Stomach (tissue), 9 donors: ENCODE data around the gene PCLAF. TPM values are rescaled to one million over a fixed set of nuclear protein-coding genes. Genes with fewer than 3 reads are reported as not detected.

Source experiments
- DNase-seq, 2 donors: peaks; one replicate each; pipeline versions ENCODE4 v3.0.0 to v3.0.0-alpha.2; 2013 to 2019
- H3K27ac ChIP-seq, 5 donors: fragments of 200-600 bp in 4 of 5; sonication (generic) in 4 of 5; one replicate each; pipeline ENCODE4 v1.5.1; 2013 to 2019; ENCODE audit warnings: mild to moderate bottlenecking in 1 of 5, moderate library complexity in 1 of 5
- H3K27me3 ChIP-seq, 3 donors: fragments of 200-600 bp; sonication (generic); one replicate each; pipeline ENCODE4 v1.5.1; 2017 to 2019; ENCODE audit warnings: mixed run types in 1 of 3
- H3K36me3 ChIP-seq, 4 donors: fragments of 200-600 bp; sonication (generic); 1 replicate in 3 of 4; 2 replicates in 1 of 4; pipeline ENCODE4 v1.5.1; 2016 to 2019
- H3K4me1 ChIP-seq, 4 donors: fragments of 200-600 bp; sonication (generic); one replicate each; pipeline ENCODE4 v1.5.1; 2016 to 2019
- H3K4me3 ChIP-seq, 4 donors: fragments of 200-600 bp; sonication (generic) in 3 of 4; one replicate each; pipeline ENCODE4 v1.5.1; 2016 to 2019; ENCODE audit warnings: mild to moderate bottlenecking in 1 of 4
- H3K9me3 ChIP-seq, 4 donors: fragments of 200-600 bp; sonication (generic); one replicate each; pipeline ENCODE4 v1.5.1; 2016 to 2019
- CTCF ChIP-seq, 7 experiments: fragments of 450-650 bp in 4 of 7; fragments of 200-600 bp in 3 of 7; sonication (generic) in 3 of 7; IDR thresholded peaks; one replicate each; pipeline ENCODE4 v1.5.1; 2016 to 2019; ENCODE audit warnings: antibody characterized with exemption in 7 of 7, control low read depth in 2 of 7, mild to moderate bottlenecking in 1 of 7
- EP300 ChIP-seq: sonication (generic); formaldehyde crosslinking; IDR thresholded peaks from one replicate; pipeline ENCODE4 v1.6.1; 2017; ENCODE audit warnings: antibody characterized with exemption
- POLR2A ChIP-seq, 4 donors: fragments of 450-650 bp; IDR thresholded peaks; one replicate each; pipeline ENCODE4 v1.6.1; 2016; ENCODE audit warnings: antibody characterized with exemption in 4 of 4, control low read depth in 2 of 4, mild to moderate bottlenecking in 1 of 4, moderate library complexity in 1 of 4
- POLR2AphosphoS5 ChIP-seq, 3 donors: sonication (generic); formaldehyde crosslinking; IDR thresholded peaks; one replicate each; pipeline ENCODE4 v1.6.1; 2016; ENCODE audit warnings: antibody characterized with exemption in 3 of 3
- WGBS, 5 donors: extraction: QIAGEN DNeasy Blood & Tissue Kit in 3 of 5; methylation state at CpG; one replicate each; pipeline versions ENCODE4 v1.1.5 to v1.1.7; 2013 to 2018; 5-methylcytosine and 5-hydroxymethylcytosine counted together
- intact Hi-C: fragments of 100-400 bp; cut with DNase I; formaldehyde crosslinking; loops from one replicate; pipeline ENCODE4 v1.15.1; 2023; ENCODE audit warnings: low total_unique reads
- polyA plus RNA-seq, 3 donors: library from polyadenylated mRNA; stranded (reverse); fragments of 200-250 nt; gene quantifications; one replicate each; pipeline ENCODE4 v1.2.3, GENCODE V29; 2013
- small RNA-seq, 4 donors: library from RNA; depleted of rRNA; stranded (forward); fragments of <200 nt; gene quantifications; one replicate each; pipeline ENCODE3, GENCODE V24; 2016
- total RNA-seq, 5 donors: library from RNA; depleted of rRNA; stranded (reverse); fragments of >200 nt; gene quantifications; one replicate each; pipeline versions ENCODE4 v1.1.0 to v1.2.3, GENCODE V29; 2014 to 2016
- donor health status: healthy with polysubstance abuse.
- donor health status: Bipolar disorder and iron deficiency.
- donor health status: healthy.

PCLAF gene
- total and polyA plus RNA-seq, 8 donors, result 1.3 to 32.5 (median 18.6) TPM; not detected in 3

GRCh38 chr15:64324165-64324877 is 56.9 kb downstream of the PCLAF start:
- Histone ChIP-seq H3K4me3 (no peak overlapping the region), H3K27ac (no peak overlapping the region), H3K9me3 (no peaks in the 10 kb centered on the region), H3K4me1 (no peaks in the 10 kb centered on the region), H3K36me3 (no peaks in the 10 kb centered on the region), H3K27me3 (no peaks in the 10 kb centered on the region)
- intact Hi-C loops, result no loop called here
- no peak for DNase-seq
- 83 to 99% (median 98%) methylated on average over 5 of the region's 5 CpGs for WGBS, 5 donors
- TF ChIP-seq EP300 (no peak), POLR2AphosphoS5 (IDR thresholded peaks at IDR 0.05) (no peak), POLR2A (IDR thresholded peaks at IDR 0.05) (no peak), CTCF (IDR thresholded peaks at IDR 0.05) (no peak)

- peaks cover 0 to 17% (median 0%) of the 10 kb centered on the region in 4 donors for H3K4me1 ChIP-seq
- H3K9me3 ChIP-seq, result no peaks in the 10 kb centered on the region
- DNase-seq, result no peak
- no peak overlapping the region for H3K4me3 ChIP-seq
- TF ChIP-seq CTCF (IDR thresholded peaks at IDR 0.05), result no peak
- no peak for TF ChIP-seq EP300
- no peak for TF ChIP-seq POLR2AphosphoS5 (IDR thresholded peaks at IDR 0.05)
- no peak for TF ChIP-seq POLR2A (IDR thresholded peaks at IDR 0.05)
- intact Hi-C loops, result no loop called here
- WGBS, 5 donors, result 51 to 70% (median 67%) methylated on average over 4 of the region's 4 CpGs
- H3K27me3 ChIP-seq, result no peaks in the 10 kb centered on the region
- peak overlapping the region in 1 of 5 donors; percentile 6 for H3K27ac ChIP-seq
- H3K36me3 ChIP-seq, result no peaks in the 10 kb centered on the region
Observed at GRCh38 chr15:64315216-64315615, 66.0 kb downstream of the PCLAF start.

GRCh38 chr15:64314456-64314855 is 66.8 kb downstream of the PCLAF start:
- intact Hi-C loops, result no loop called here
- no peaks in the 10 kb centered on the region for H3K36me3 ChIP-seq
- H3K27ac ChIP-seq, result no peak overlapping the region
- H3K4me1 ChIP-seq, result peaks cover 0 to 22% (median 0%) of the 10 kb centered on the region in 4 donors
- DNase-seq, result no peak
- H3K27me3 ChIP-seq, result no peaks in the 10 kb centered on the region
- H3K4me3 ChIP-seq, result no peak overlapping the region
- WGBS, 5 donors, result 79 to 94% (median 94%) methylated on average over 3 of the region's 3 CpGs
- H3K9me3 ChIP-seq, result no peaks in the 10 kb centered on the region
- no peak for TF ChIP-seq CTCF (IDR thresholded peaks at IDR 0.05)
- TF ChIP-seq POLR2A (IDR thresholded peaks at IDR 0.05), result no peak

Small RNAs within 50 kb of the gene (small RNA-seq; reads per million reads assigned to genes)
- gene RF00554, result 0 reads per million in 4 donors

Other genes starting within 250 kb of the PCLAF start
- 10 to 100 TPM in 1 of 5 donors, 1 to 10 TPM in 1, under 1 TPM in 1, not detected in 2; 0.92 to 41.1 (median 5.9) TPM for gene SNX22, start 229.7 kb downstream of the PCLAF start, total RNA-seq
- gene SNX22, start 229.7 kb downstream of the PCLAF start, polyA plus RNA-seq, result 1 to 10 TPM; 2.6 to 4.5 (median 3.1) TPM
- 100 to 1,000 TPM; 116 to 468 (median 176) TPM for gene PPIB, start 218.4 kb downstream of the PCLAF start, total RNA-seq
- gene PPIB, start 218.4 kb downstream of the PCLAF start, polyA plus RNA-seq, result 100 to 1,000 TPM; 227 to 582 (median 370) TPM
- gene CSNK1G1, start 25.3 kb downstream of the PCLAF start, total RNA-seq, result 10 to 100 TPM in 3 of 5 donors, 1 to 10 TPM in 2; 4.1 to 63.1 (median 11.0) TPM
- 1 to 10 TPM; 2.4 to 3.5 (median 2.7) TPM for gene CSNK1G1, start 25.3 kb downstream of the PCLAF start, polyA plus RNA-seq
- 10 to 100 TPM in 3 of 5 donors, 1 to 10 TPM in 2; 1.8 to 59.4 (median 15.5) TPM for gene TRIP4, start 6.4 kb upstream of the PCLAF start, total RNA-seq
- gene TRIP4, start 6.4 kb upstream of the PCLAF start, polyA plus RNA-seq, result 10 to 100 TPM; 21.0 to 35.1 (median 23.1) TPM
- 10 to 100 TPM; 23.2 to 64.7 (median 32.5) TPM for gene ZNF609, start 79.1 kb upstream of the PCLAF start, total RNA-seq
- gene ZNF609, start 79.1 kb upstream of the PCLAF start, polyA plus RNA-seq, result 1 to 10 TPM; 2.7 to 7.0 (median 6.5) TPM